NCI-H128 (cell line): ENCODE measurements around the gene SCAP.

Source experiments
- DNase-seq: peaks from one replicate; lab custom pipeline; 2025; ENCODE audit not compliant: unreplicated experiment; lab: John Stamatoyannopoulos, UW

Gene SCAP

DNA sequence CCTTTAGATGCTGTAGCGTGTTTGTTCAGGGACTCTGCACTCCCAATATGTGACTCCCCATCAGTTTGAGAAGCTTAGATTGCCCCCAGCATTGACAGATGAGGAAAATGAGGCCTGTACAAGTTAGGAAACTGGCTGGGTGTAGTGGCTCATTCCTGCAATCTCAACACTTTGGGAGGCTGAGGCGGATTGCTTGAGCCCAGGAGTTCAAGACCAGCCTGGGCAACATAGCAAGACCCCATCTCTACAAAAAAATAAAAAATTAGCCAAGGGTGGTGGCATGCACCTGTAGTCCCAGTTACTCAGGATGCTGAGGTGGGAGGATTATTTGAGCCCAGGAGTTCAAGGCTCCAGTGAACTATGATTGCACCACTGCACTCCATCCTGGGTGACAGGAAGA lies 108.9 kb downstream of the SCAP start:
- no peak for DNase-seq

DNA sequence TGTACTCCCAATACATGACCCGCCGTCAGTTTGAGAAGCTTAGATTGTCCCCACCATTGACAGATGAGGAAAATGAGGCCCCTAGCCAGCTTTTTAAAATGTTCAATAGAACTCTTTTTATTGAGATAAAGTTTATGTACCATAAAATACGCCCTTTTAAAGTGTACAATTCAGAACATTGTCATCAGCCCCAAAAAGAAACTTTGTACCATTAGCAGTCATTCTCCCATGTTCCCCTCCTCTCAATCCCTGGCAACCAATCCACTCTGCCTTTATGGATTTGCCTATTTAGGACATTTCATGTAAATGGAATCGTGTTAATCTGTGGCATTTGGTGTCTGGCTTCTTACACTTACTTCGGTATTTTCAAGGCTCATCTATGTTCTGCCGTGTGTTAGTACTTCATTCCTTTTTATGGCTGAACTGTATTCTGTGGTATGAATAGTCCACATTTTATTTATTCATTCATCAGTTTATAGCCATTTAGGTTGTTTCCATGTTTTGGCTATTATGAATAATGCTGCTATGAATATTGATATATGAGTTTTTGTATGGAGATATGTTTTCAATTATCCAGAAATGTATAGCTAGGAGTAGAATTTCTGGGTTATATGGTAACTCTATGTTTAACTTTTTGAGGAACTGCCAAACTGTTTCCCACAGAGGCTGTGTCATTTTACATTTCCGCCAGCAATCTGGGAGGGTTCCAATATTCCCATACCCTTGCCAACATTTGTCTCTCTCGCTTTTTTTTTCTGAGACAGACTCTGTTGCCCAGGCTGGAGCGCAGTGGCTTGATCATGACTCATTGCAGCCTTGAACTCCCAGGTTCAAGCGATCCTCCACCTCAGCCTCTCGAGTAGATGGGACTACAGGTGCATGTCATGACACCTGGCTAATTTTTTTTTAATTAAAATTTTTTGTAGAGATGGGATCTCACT lies 110.3 kb downstream of the SCAP start:
- no peak for DNase-seq
